HG03571 (cell line): Measurements from ENCODE around the gene NAPA.
"Not testable (repeated sequence)": the region's sequence is repeated elsewhere in the genome, so short reads cannot be mapped to it uniquely, and the experiment has no call there.

ENCODE experiments used
- ATAC-seq: cut with Tn5 transposase; IDR thresholded peaks from one replicate; pipeline ENCODE4 v1.9.1; 2021; ENCODE audit not compliant: unreplicated experiment

The NAPA gene

GRCh38 chr19:47487551-47488515 lies 27.0 kb downstream of the NAPA start:
- no peak for ATAC-seq

- ATAC-seq, result no peak
These were observed 28.0 kb downstream of the NAPA start for GRCh38 chr19:47486900-47487299.

DNA sequence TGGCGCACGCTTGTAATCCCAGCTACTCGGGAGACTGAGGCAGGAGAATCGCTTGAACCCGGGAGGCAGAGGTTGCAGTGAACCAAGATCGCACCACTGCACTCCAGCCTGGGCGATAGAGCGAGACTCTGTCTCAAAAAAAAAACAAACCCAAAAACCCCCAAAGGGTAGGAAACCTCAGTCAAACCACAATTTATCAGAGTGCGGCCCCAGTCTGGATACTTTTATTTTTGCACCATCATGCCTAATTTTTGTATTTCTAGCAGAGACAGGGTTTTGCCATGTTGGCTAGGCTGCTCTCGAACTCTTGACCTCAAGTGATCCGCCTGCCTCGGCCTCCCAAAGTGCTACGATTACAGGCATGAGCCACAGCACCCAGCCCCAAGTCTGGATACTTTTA lies 28.6 kb downstream of the NAPA start:
- ATAC-seq, result not testable (repeated sequence)

DNA sequence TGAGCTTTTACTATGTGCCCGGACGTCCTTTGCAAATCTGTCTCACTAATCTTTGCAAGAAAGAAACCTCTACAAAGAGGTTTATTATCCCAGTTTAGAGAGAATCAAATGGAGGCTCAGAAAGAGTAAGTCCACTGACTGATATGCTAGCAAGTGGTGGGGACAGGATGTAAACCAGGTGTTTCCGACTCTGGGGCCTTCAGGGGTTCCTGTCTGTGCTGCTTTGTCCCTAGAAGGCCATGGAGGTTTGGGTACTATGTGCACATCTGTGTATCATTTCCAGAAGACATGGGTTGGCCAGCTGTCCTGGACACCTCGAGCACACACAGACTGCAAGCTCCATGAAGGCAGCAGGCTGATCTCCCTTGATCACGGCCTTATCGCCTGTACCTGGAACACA lies 29.7 kb downstream of the NAPA start:
- ATAC-seq, result no peak

GRCh38 chr19:47483800-47484690 lies 30.8 kb downstream of the NAPA start, which contains the start of gene KPTN:
Gene KPTN, minus strand, starts transcription at chr19:47484219. Its CDS starts 59 bp downstream, at chr19:47484160.
- ATAC-seq, result peak; percentile 49

DNA sequence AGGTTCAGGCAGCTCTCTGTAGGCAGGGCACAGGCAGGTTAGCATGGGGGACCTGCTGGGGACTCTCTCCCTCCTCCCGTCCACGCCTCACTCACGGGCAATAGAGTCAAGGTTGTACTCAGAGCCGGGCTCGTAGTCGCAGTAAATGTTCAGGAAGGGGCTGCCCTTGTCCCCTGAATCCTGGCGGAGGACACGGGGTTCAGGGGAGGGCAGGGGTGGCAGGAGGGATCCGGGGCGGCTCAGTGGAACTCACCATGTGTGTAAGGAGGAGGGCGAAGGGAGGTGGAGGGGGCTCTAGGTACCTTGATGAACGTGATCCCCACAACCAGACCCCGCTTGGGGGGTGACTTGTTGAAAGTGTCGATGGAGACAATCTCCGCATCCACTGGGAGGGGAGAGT lies 31.7 kb downstream of the NAPA start:
- ATAC-seq, result no peak

GRCh38 chr19:47481460-47482052 lies 33.3 kb downstream of the NAPA start:
- ATAC-seq, result no peak

DNA sequence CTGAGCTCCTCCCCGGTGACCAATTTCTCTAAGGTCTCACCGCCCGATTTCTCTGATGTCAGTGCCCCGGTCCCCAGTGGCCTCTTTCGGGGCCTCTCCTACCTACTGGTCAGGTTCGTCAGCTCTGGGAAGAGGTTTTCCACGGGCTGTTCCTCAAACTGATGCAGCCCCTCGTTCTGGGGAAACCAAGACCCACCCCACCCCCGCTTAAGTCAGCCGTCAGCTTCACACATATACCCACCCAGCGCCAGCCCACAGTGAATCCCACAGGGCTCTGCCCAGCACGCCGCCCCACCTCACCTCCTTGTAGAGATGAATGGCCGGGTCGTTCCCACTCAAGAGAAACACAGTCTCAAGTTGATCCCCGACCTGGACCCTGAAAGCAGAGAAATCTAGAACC lies 34.2 kb downstream of the NAPA start:
- ATAC-seq, result no peak

DNA sequence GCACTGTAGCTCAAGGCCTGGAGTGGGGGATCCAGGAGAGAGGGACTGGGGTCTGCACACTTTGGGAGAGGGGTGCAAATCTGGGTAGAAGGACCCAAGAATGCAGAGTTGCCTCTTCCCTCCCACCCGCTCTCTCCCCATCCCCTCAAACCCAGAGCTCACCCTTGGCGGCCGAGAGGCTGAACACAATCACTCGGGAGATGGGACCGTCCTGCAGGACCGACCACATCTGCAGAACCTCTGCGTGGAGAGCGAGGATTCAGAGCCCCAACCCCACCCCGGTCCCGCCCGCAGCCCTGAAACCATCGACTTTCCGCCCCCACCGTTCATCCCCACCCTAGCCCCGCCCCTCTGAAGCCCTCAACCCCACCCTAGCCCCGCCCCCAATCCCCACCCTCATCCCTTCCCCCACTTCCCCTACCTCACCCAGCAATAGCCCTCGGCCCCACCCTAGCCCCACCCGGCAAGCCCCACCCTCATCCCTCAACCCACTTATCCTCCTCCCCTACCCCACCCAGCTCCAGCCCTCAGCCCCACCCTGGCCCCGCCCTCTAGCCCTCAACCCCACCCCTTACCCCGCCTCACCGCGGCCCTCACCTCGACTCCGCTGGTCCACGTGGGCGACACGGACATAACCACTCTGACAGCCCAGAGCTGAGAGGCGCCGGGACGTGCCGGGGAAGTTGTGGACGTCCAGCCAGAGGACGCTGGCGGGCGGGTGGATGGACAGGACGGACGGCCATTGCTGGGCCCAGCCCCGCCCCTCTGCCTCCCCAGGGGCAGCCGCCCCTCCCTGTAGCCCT lies 35.0 kb downstream of the NAPA start:
- ATAC-seq, result no peak

GRCh38 chr19:47476438-47476972 lies 38.4 kb downstream of the NAPA start:
- ATAC-seq, result no peak

GRCh38 chr19:47475465-47475864 lies 39.4 kb downstream of the NAPA start:
- ATAC-seq, result no peak

DNA sequence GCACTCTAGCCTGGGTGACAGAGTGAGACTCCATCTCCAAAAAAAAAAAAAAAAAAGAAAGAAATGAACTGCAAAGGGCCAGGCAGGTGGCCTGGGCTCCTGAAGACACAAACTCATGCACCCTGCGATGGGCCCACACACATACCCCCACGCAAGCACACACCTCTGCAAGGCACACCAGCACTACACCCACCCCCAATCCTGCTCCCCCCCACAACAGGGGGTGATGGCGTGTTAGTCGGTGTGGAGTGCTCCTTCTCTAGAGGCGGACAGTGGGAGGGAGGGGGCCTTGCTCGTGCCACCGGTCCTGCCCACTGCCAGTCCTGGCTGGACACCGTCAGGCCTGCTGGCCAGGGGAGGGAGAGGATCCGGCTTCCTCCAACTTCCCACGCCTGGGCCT lies 41.5 kb downstream of the NAPA start:
- no peak for ATAC-seq

- no peak for ATAC-seq
These were observed 43.0 kb downstream of the NAPA start, which contains the start of gene SLC8A2 for GRCh38 chr19:47471733-47472457. Gene SLC8A2, minus strand, starts transcription at chr19:47471893. Its CDS starts 5,490 bp downstream, at chr19:47466403.

GRCh38 chr19:47471381-47471732 lies 43.5 kb downstream of the NAPA start:
- no peak for ATAC-seq

GRCh38 chr19:47470447-47471195 lies 44.2 kb downstream of the NAPA start:
- ATAC-seq, result no peak

GRCh38 chr19:47469719-47470118 lies 45.1 kb downstream of the NAPA start:
- ATAC-seq, result no peak

DNA sequence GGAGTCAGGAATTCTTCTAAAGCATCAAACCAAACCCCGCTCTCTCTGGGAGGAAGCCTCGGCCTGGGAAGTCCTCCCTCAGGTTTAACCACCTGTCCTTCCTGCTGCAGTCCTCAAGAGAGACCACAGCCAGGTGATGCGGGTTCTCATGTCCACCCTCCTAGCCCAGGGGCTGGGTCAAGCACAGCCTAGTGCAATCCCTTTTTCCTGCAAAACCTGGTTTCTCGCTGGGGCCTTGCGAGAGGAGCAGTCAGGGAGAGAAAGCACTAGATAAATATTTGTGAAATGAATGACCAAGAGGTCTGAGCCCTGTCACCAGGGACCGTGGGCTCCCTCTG lies 45.5 kb downstream of the NAPA start:
- ATAC-seq, result no peak

DNA sequence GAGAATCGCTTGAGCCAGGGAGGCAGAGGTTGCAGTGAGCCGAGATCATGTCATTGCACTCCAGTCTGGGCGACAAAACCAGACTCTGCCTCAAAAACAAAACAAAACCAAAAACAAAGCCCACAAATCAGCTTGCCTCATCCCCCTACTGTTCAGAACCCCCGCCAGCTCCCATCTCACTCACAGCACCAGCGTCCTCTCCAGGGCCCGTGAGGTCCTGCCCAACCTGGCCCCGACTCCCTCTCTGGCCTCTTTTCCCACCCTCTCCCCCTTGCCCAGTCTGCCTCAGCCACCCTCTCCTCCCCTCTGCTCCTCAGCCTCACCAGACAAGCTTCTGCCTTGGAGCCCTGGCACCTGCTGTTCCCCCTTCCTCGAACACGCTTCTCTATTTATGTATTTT lies 46.9 kb downstream of the NAPA start:
- ATAC-seq, result no peak

- ATAC-seq, result no peak
These were observed 48.9 kb downstream of the NAPA start for GRCh38 chr19:47465957-47466356.
